DMS153 (cell line): ENCODE data around the gene TRAPPC6A.
"Not testable (repeated sequence)": the region's sequence is repeated elsewhere in the genome, so short reads cannot be mapped to it uniquely, and the experiment has no call there.

ENCODE experiments used
- DNase-seq: peaks from one replicate; lab custom pipeline; 2025; lab: John Stamatoyannopoulos, UW

The TRAPPC6A gene

GRCh38 chr19:45130888-45131615 is 47.0 kb downstream of the TRAPPC6A start:
- peak; percentile 99 for DNase-seq

GRCh38 chr19:45130236-45130635 is 47.8 kb downstream of the TRAPPC6A start:
- DNase-seq: no peak

GRCh38 chr19:45128806-45129205 is 49.2 kb downstream of the TRAPPC6A start:
- DNase-seq: no peak

- DNase-seq: no peak
Measured at GRCh38 chr19:45128146-45128545, 49.9 kb downstream of the TRAPPC6A start.

GRCh38 chr19:45126654-45127053 is 51.4 kb downstream of the TRAPPC6A start:
- DNase-seq: no peak

- DNase-seq: no peak
Measured at GRCh38 chr19:45125975-45126493, 52.0 kb downstream of the TRAPPC6A start.

- DNase-seq: no peak
Measured at GRCh38 chr19:45125360-45125759, 52.7 kb downstream of the TRAPPC6A start.

- no peak for DNase-seq
Measured at GRCh38 chr19:45124021-45124420, 54.0 kb downstream of the TRAPPC6A start.

- no peak for DNase-seq
Measured at GRCh38 chr19:45123440-45123850, 54.6 kb downstream of the TRAPPC6A start.

GRCh38 chr19:45122832-45123231 is 55.2 kb downstream of the TRAPPC6A start:
- DNase-seq: no peak

- DNase-seq: no peak
Measured at GRCh38 chr19:45121827-45122345, 56.2 kb downstream of the TRAPPC6A start.

- no peak for DNase-seq
Measured at GRCh38 chr19:45119582-45119981, 58.5 kb downstream of the TRAPPC6A start.

GRCh38 chr19:45118591-45119355 is 59.3 kb downstream of the TRAPPC6A start:
- not testable (repeated sequence) for DNase-seq

GRCh38 chr19:45118106-45118505 is 59.9 kb downstream of the TRAPPC6A start:
- no peak for DNase-seq

- no peak for DNase-seq
Measured at GRCh38 chr19:45117671-45118070, 60.4 kb downstream of the TRAPPC6A start.

- DNase-seq: peak; percentile 54
Measured at GRCh38 chr19:45117167-45117594, 60.9 kb downstream of the TRAPPC6A start.

GRCh38 chr19:45115809-45116615 is 62.0 kb downstream of the TRAPPC6A start:
- peak; percentile 91 for DNase-seq

- peak; percentile 66 for DNase-seq
Measured at GRCh38 chr19:45114116-45114515, 63.9 kb downstream of the TRAPPC6A start.

- peak; percentile 94 for DNase-seq
Measured at GRCh38 chr19:45113628-45114027, 64.4 kb downstream of the TRAPPC6A start.
